SH-SY5Y (cell line): ENCODE measurements around the gene P3R3URF.

Experiments used
- GATA2 ChIP-seq: IDR thresholded peaks from 2 replicates; pipeline ENCODE4 v1.6.1; 2011; ENCODE audit warnings: mild to moderate bottlenecking, low read depth, low read length
- GATA3 ChIP-seq: IDR thresholded peaks from 2 replicates; pipeline ENCODE4 v1.6.1; 2011; ENCODE audit warnings: low read depth, mild to moderate bottlenecking, low read length, moderate library complexity

DNA sequence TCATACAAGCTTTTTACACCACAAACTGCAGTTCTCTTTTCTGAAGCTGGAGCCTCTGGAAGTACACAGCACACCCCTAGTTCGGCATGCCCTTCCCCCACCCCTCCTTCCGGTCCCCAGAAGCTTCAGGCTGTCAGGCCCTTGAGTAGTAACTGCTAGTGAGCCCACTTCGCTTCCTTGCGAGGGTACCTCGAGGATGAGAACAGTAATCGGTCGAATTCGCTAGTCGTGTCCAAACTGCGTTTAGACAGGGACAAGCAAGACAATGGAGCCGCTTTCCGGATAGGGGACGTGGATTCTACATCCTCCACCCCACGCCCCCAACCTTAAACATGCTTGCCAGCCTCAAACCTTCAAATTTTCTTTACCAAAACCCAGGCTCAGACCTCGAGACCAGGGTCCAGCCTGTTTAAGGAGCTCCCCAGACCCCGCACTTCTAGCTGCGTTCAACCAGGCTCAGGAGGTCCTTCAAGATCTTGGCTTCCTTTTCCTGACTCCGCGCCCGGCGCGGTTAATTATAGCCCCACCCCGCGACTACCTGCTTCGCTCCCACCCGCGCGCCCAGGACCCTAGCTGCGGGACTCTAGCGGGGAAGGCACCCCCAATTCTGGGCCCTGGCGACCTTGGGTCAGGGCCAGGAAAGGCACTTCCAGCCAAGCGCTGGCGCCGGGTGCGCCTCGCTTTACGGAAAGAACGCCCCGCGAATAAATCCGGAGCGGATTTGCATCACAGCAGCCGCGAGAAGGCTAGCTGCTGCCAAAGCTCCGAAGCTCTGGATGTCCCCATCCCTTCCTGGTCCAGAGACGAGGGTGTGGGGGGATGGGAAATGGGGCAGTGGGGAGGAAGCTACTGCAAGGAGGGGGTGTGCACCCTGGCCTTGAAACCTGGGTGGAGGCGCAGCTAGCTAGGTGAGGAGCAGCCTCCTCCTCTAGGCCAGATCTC is 9.5 kb downstream of the P3R3URF start:
- TF ChIP-seq GATA2 (no peak), GATA3 (no peak)
